ENCODE measurements around the gene SLU7. TPM values are rescaled to one million over a fixed set of nuclear protein-coding genes. Genes with fewer than 3 reads are reported as not detected.

SLU7 gene
- total and polyA plus RNA-seq, 9 of the 15 experiments (the other 6 are each of a cell fraction or from before 2014, with no cell fraction given), result 42.1 to 65.7 (median 54.8) TPM

DNA sequence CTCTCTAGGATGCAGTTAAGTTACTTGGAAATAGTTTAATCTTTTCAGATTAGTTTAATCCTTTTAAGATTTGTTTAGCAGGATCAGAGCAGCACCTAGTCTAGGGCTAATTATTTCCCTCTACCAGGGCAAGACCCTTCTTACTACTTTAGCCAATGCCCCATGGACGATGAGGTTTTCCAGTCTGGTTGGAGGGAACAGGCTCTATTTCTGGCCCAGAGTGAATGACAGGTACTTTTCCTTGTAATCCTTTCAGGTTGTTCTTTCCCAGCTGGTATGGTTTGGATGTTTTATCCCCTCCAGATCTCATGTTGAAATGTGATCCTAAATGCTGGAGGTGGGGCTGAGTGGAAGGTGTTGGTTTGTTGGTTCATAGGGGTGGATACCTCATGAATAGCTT, 30.0 kb upstream of the SLU7 start (continued):
- TF ChIP-seq, protein P1, sequence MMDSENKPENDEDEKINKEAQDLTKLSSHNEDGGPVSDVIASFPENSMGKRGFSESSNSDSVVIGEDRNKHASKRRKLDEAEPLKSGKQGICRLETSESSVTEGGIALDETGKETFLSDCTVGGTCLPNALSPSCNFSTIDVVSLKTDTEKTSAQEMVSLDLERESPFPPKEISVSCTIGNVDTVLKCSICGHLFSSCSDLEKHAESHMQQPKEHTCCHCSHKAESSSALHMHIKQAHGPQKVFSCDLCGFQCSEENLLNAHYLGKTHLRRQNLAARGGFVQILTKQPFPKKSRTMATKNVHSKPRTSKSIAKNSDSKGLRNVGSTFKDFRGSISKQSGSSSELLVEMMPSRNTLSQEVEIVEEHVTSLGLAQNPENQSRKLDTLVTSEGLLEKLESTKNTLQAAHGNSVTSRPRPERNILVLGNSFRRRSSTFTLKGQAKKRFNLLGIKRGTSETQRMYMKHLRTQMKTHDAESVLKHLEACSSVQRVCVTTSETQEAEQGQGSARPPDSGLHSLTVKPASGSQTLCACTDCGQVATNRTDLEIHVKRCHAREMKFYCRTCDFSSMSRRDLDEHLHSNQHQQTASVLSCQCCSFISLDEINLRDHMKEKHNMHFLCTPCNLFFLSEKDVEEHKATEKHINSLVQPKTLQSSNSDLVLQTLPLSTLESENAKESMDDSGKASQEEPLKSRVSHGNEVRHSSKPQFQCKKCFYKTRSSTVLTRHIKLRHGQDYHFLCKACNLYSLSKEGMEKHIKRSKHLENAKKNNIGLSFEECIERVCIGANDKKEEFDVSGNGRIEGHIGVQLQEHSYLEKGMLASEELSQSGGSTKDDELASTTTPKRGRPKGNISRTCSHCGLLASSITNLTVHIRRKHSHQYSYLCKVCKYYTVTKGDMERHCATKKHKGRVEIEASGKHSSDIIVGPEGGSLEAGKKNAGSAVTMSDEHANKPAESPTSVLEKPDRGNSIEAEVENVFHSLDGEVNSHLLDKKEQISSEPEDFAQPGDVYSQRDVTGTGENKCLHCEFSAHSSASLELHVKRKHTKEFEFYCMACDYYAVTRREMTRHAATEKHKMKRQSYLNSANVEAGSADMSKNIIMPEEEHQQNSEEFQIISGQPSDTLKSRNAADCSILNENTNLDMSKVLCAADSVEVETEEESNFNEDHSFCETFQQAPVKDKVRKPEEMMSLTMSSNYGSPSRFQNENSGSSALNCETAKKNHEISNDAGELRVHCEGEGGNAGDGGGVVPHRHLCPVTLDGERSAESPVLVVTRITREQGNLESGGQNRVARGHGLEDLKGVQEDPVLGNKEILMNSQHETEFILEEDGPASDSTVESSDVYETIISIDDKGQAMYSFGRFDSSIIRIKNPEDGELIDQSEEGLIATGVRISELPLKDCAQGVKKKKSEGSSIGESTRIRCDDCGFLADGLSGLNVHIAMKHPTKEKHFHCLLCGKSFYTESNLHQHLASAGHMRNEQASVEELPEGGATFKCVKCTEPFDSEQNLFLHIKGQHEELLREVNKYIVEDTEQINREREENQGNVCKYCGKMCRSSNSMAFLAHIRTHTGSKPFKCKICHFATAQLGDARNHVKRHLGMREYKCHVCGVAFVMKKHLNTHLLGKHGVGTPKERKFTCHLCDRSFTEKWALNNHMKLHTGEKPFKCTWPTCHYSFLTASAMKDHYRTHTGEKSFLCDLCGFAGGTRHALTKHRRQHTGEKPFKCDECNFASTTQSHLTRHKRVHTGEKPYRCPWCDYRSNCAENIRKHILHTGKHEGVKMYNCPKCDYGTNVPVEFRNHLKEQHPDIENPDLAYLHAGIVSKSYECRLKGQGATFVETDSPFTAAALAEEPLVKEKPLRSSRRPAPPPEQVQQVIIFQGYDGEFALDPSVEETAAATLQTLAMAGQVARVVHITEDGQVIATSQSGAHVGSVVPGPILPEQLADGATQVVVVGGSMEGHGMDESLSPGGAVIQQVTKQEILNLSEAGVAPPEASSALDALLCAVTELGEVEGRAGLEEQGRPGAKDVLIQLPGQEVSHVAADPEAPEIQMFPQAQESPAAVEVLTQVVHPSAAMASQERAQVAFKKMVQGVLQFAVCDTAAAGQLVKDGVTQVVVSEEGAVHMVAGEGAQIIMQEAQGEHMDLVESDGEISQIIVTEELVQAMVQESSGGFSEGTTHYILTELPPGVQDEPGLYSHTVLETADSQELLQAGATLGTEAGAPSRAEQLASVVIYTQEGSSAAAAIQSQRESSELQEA (IDR thresholded peaks at IDR 0.05; ENCODE audit: low read depth), result no peak
- TF ChIP-seq MIER1 (IDR thresholded peaks at IDR 0.05; ENCODE audit: low read depth), result no peak
- TF ChIP-seq RUNX1 (IDR thresholded peaks at IDR 0.05; ENCODE audit: low read depth), result no peak
- no peak for TF ChIP-seq XRCC4 (IDR thresholded peaks at IDR 0.05; ENCODE audit: extremely low read depth, insufficient read depth, insufficient read length)
